Endothelial cell of umbilical vein (primary cell): ENCODE data around the gene MTMR3. TPM values are rescaled to one million over a fixed set of nuclear protein-coding genes. Genes with fewer than 3 reads are reported as not detected.

Source experiments
- BruUV-seq: library from RNA; stranded (reverse); fragments of 400-500 nt; replicated peaks from 2 replicates; lab custom pipeline; 2021; lab: Mats Ljungman, UMichigan
- CTCF ChIA-PET: fragments of 300-600, 350-600 bp; sonication (Branson Sonifier 250); formaldehyde crosslinking; loops from one replicate; lab custom pipeline; 2021; ENCODE audit warnings: antibody characterized with exemption, inconsistent platforms; lab: Charles Lee
- POLR2A ChIA-PET: fragments of 300-600, 350-600 bp; sonication (Branson Sonifier 250); formaldehyde crosslinking; loops from one replicate; lab custom pipeline; 2021; ENCODE audit warnings: antibody characterized with exemption, inconsistent platforms; lab: Charles Lee
- DNase-seq: peaks from one replicate; pipeline ENCODE4 v3.0.0-alpha.2; 2011; ENCODE audit warnings: low read depth, low spot score
- FAIRE-seq: peaks from 2 replicates; lab custom pipeline; 2011; peaks lifted over from hg19 to GRCh38; lab: Jason Lieb, UNC
- H2AFZ ChIP-seq: 2 replicates; pipeline ENCODE4 v1.6.0; 2012; ENCODE audit warnings: low read depth, low read length, control low read depth, inconsistent platforms
- H3K27ac ChIP-seq: 2 replicates; pipeline ENCODE4 v1.5.1; 2011; ENCODE audit warnings: low read depth, mild to moderate bottlenecking, control low read depth, low read length, moderate library complexity; ENCODE audit not compliant: insufficient read depth
- H3K27me3 ChIP-seq, 2 experiments: 2 replicates each; pipeline versions ENCODE4 v1.6.0 to v1.6.1; 2011; ENCODE audit warnings: low read length in 2 of 2, mixed read lengths in 1 of 2; ENCODE audit not compliant: control insufficient read depth in 2 of 2, insufficient read depth in 2 of 2
- H3K36me3 ChIP-seq, 2 experiments: 2 replicates in 1 of 2; 3 replicates in 1 of 2; pipeline ENCODE4 v1.5.1; 2011; ENCODE audit warnings: low read length in 2 of 2, mild to moderate bottlenecking in 1 of 2, moderate library complexity in 1 of 2; ENCODE audit not compliant: control insufficient read depth in 2 of 2, insufficient read depth in 2 of 2; ENCODE audit errors: extremely low read depth in 1 of 2
- H3K4me1 ChIP-seq: 3 replicates; pipeline ENCODE4 v1.5.1; 2011; ENCODE audit warnings: mild to moderate bottlenecking, low read length; ENCODE audit not compliant: control insufficient read depth, insufficient read depth; ENCODE audit errors: extremely low read depth
- H3K4me2 ChIP-seq: 2 replicates; pipeline ENCODE4 v1.6.1; 2011; ENCODE audit warnings: low read length, control low read depth, mixed read lengths; ENCODE audit not compliant: insufficient read depth
- H3K4me3 ChIP-seq, 3 experiments: fragments of 200-600 bp in 1 of 3; sonication (generic), shearing (Covaris generic) in 1 of 3; replicated peaks in 1 of 3; 2 replicates each; pipeline ENCODE4 v1.5.1; 2011 to 2016; ENCODE audit warnings: control low read depth in 3 of 3, low read length in 3 of 3, mild to moderate bottlenecking in 2 of 3, inconsistent platforms in 1 of 3, low read depth in 1 of 3, moderate library complexity in 1 of 3; ENCODE audit not compliant: insufficient read depth in 1 of 3
- H3K79me2 ChIP-seq: 2 replicates; pipeline ENCODE4 v1.6.0; 2012; ENCODE audit warnings: low read length, inconsistent platforms; ENCODE audit not compliant: control insufficient read depth, insufficient read depth
- H3K9ac ChIP-seq: replicated peaks from 2 replicates; pipeline ENCODE3; 2011; ENCODE audit warnings: low read length, control low read depth; ENCODE audit not compliant: insufficient read depth; ENCODE audit errors: extremely low read depth
- H3K9me1 ChIP-seq: replicated peaks from 3 replicates; pipeline ENCODE4 v1.6.0; 2011; ENCODE audit warnings: mild to moderate bottlenecking, low read length; ENCODE audit not compliant: control insufficient read depth, insufficient read depth; ENCODE audit errors: extremely low read depth
- H3K9me3 ChIP-seq: replicated peaks from 2 replicates; pipeline ENCODE4 v1.5.1; 2012; ENCODE audit warnings: low read length, inconsistent platforms; ENCODE audit not compliant: control insufficient read depth, insufficient read depth
- H4K20me1 ChIP-seq: replicated peaks from 2 replicates; pipeline ENCODE3; 2011; ENCODE audit warnings: mild to moderate bottlenecking, low read length; ENCODE audit not compliant: control insufficient read depth, insufficient read depth; ENCODE audit errors: extremely low read depth
- CTCF ChIP-seq, 2 donors: IDR thresholded peaks; 1 replicate in 1 of 2; 2 replicates in 1 of 2; pipeline ENCODE4 v1.5.1; 2011; ENCODE audit warnings: low read length in 2 of 2, mild to moderate bottlenecking in 2 of 2, moderate library complexity in 2 of 2, control low read depth in 1 of 2, inconsistent platforms in 1 of 2, low read depth in 1 of 2; ENCODE audit not compliant: insufficient read depth in 1 of 2; ENCODE audit errors: extremely low read depth in 1 of 2
- EZH2 ChIP-seq: IDR thresholded peaks from 2 replicates; pipeline ENCODE4 v1.6.1; 2012; ENCODE audit warnings: borderline replicate concordance, low read depth, mild to moderate bottlenecking, moderate library complexity, low read length, inconsistent platforms; ENCODE audit not compliant: severe bottlenecking
- JUN ChIP-seq: IDR thresholded peaks from 2 replicates; pipeline ENCODE4 v1.6.1; 2011; ENCODE audit warnings: borderline replicate concordance, low read depth; ENCODE audit not compliant: insufficient read length, insufficient read depth
- MYC ChIP-seq: IDR thresholded peaks from one replicate; pipeline ENCODE4 v1.6.1; 2011; ENCODE audit warnings: mild to moderate bottlenecking, low read depth, low read length
- POLR2A ChIP-seq: IDR thresholded peaks from 2 replicates; pipeline ENCODE4 v1.6.1; 2012; ENCODE audit warnings: low read depth, mild to moderate bottlenecking, control low read depth, low read length
- dilution Hi-C: fragments of 300-500 bp; cut with MboI; formaldehyde crosslinking; loops from one replicate; pipeline ENCODE4 v1.15.0; 2019; ENCODE audit warnings: low sequenced_read_pairs; ENCODE audit not compliant: extremely low pct_ligation_motif_present
- intact Hi-C: fragments of 100-400 bp; cut with micrococcal nuclease; formaldehyde crosslinking; loops from one replicate; pipeline ENCODE4 v1.10.0; 2022
- polyA plus RNA-seq, 4 experiments: library from polyadenylated mRNA; depleted of rRNA in 3 of 4; stranded (reverse) in 3 of 4; unstranded in 1 of 4; fragments of >200 nt; gene quantifications; 2 replicates each; pipeline versions ENCODE4 v1.2.1 to v1.2.3, GENCODE V29; 2011 to 2012; ENCODE audit warnings: missing spikeins in 1 of 4
- total RNA-seq: library from RNA; stranded (reverse); gene quantifications from 2 replicates; pipeline ENCODE4 v1.2.3, GENCODE V29; 2021

MTMR3 gene
- total and polyA plus RNA-seq, 2 donors (not counting 3 experiments of a cell fraction or from before 2014, with no cell fraction given) = 30.1 to 36.5 TPM

GRCh38 chr22:29912605-29913398 is 29.8 kb downstream of the MTMR3 start:
- Histone ChIP-seq H3K27me3 (no peaks in the 10 kb centered on the region), H3K79me2 (peaks cover 51% of the 10 kb centered on the region), H3K36me3 (no peaks in the 10 kb centered on the region), H3K9me3 (no peaks in the 10 kb centered on the region), H3K27ac (no peak overlapping the region), H3K9me1 (no peaks in the 10 kb centered on the region), H2AFZ (no peak overlapping the region), H3K9ac (no peak overlapping the region), H3K4me2 (no peak overlapping the region), H4K20me1 (no peaks in the 10 kb centered on the region), H3K4me3 (no peak overlapping the region), H3K4me1 (peaks cover 7% of the 10 kb centered on the region)
- intact Hi-C loops = no loop called here
- POLR2A ChIA-PET = no interaction called here
- FAIRE-seq (peak; percentile 37), DNase-seq (no peak)
- TF ChIP-seq JUN (no peak), MYC (no peak), EZH2 (no peak), CTCF (IDR thresholded peaks at IDR 0.05; ENCODE audit: extremely low read depth in 1 of 2, insufficient read depth in 1 of 2, low read depth in 1 of 2, low read length in 2 of 2) (no peak), POLR2A (no peak)
- dilution Hi-C loops = no loop called here
- CTCF ChIA-PET = interaction anchor here (0.5 to 1.7 kb wide), 6 partner anchors 11 to 186 kb away, joined by 3 to 5 read pairs (median 4); no protein-coding TSS in a partner anchor
- BruUV-seq = no TSS peak
